ENCODE data around the gene KRT86.
"Not testable (repeated sequence)": the region's sequence is repeated elsewhere in the genome, so short reads cannot be mapped to it uniquely, and the experiment has no call there.

KRT86 gene

GRCh38 chr12:52244615-52244994 lies 29.8 kb upstream of the KRT86 start:
- Mint-ChIP-seq H3K27me3 (peaks cover 19% of the 10 kb centered on the region), H3K36me3 (no peaks in the 10 kb centered on the region), H3K9me3 (no peaks in the 10 kb centered on the region), H3K4me3 (no peak overlapping the region), H3K4me1 (peaks cover 9% of the 10 kb centered on the region), H3K27ac (no peak overlapping the region)
- DNase-seq (ENCODE audit: low spot score in 2 of 2) (no peak), ATAC-seq (ENCODE audit: low read depth) (no peak)

DNA sequence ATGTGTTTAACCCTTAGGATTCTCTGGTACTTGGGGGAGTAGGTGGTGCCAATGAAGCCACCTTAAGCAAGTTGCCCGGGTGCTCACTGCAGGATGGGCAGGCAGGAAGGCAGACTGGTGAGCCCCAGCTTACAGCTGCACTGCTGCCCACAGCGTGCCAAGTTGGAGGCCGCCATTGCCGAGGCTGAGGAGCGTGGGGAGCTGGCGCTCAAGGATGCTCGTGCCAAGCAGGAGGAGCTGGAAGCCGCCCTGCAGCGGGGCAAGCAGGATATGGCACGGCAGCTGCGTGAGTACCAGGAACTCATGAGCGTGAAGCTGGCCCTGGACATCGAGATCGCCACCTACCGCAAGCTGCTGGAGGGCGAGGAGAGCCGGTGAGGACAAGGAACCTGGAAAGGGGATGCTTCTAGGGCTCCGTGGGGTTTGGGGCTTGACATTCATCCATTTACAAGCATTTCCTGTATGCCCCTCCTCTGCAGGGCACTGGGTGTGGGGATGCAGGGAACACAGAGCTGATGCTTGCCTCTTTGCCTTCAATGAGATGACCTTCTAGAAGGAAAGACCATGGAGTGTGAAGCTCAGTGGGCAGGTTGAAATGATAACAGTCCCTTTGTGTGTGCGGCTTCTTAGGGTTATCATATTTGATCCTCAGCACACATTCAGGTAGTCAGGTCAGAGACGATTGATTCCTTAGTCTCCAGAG lies 29.0 kb upstream of the KRT86 start:
- no peak overlapping the region for H3K27ac Mint-ChIP-seq
- no peaks in the 10 kb centered on the region for H3K9me3 Mint-ChIP-seq
- peaks cover 13% of the 10 kb centered on the region for H3K4me1 Mint-ChIP-seq
- no peak for ATAC-seq (ENCODE audit: low read depth)
- no peak for DNase-seq (ENCODE audit: low spot score in 2 of 2)
- no peak overlapping the region for H3K4me3 Mint-ChIP-seq
- H3K27me3 Mint-ChIP-seq: peaks cover 24% of the 10 kb centered on the region
- no peaks in the 10 kb centered on the region for H3K36me3 Mint-ChIP-seq

GRCh38 chr12:52245962-52246569 lies 28.4 kb upstream of the KRT86 start:
- peaks cover 26% of the 10 kb centered on the region for H3K27me3 Mint-ChIP-seq
- H3K4me3 Mint-ChIP-seq: no peak overlapping the region

DNA sequence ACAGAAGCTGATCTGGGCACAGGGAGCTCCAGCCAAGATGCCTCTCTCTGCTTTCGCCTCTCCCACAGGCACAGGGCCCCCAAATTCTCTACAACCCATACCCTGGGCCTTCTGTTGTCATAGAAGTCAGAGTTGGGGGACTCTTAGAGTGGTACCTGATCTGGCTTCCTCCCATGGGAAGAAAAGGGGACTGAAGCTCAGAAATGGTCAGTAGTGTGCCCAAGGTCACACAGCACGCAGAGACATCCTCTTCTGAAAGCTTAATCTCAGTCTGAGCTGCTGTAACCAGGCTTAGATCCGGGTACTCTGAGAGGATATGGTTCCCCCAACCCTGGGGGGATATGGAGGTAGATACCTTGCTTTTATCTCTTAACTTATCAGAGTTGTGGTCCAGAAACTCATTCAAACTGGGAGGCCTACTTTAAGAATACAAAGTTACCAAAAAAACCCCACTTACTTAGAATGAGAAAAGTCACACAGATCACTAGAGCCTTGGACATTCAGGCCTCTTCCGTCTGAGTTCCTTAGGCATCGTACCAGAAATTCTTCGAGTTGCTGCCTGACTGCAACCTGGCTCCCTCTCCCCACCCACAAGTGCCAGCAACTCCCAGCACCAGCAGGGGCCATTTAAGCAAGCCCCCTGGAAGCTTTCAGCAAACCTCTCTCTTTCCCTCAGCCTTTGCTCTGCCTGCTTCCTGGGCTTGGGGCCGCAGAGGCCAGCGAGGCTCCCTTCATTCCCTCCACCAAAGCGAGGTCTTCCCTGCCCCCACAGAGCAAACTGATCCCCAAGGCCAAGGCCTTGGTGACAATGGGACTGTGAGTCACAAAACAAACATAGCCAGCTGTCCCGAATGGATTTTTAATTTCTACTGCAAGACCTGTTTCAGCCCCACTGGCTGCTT lies 27.5 kb upstream of the KRT86 start:
- no peak for DNase-seq (ENCODE audit: low spot score in 2 of 2)
- ATAC-seq (ENCODE audit: low read depth): no peak
- Mint-ChIP-seq H3K36me3 (no peaks in the 10 kb centered on the region), H3K27me3 (peaks cover 25% of the 10 kb centered on the region), H3K9me3 (no peaks in the 10 kb centered on the region), H3K4me1 (peaks cover 13% of the 10 kb centered on the region), H3K4me3 (no peak overlapping the region), H3K27ac (no peak overlapping the region)

More at GRCh38 chr12:52245962-52246569, 28.4 kb upstream of the KRT86 start:
- Mint-ChIP-seq H3K27ac (no peak overlapping the region), H3K9me3 (no peaks in the 10 kb centered on the region), H3K36me3 (no peaks in the 10 kb centered on the region), H3K4me1 (peaks cover 13% of the 10 kb centered on the region)
- ATAC-seq (ENCODE audit: low read depth): no peak
- no peak for DNase-seq (ENCODE audit: low spot score in 2 of 2)

DNA sequence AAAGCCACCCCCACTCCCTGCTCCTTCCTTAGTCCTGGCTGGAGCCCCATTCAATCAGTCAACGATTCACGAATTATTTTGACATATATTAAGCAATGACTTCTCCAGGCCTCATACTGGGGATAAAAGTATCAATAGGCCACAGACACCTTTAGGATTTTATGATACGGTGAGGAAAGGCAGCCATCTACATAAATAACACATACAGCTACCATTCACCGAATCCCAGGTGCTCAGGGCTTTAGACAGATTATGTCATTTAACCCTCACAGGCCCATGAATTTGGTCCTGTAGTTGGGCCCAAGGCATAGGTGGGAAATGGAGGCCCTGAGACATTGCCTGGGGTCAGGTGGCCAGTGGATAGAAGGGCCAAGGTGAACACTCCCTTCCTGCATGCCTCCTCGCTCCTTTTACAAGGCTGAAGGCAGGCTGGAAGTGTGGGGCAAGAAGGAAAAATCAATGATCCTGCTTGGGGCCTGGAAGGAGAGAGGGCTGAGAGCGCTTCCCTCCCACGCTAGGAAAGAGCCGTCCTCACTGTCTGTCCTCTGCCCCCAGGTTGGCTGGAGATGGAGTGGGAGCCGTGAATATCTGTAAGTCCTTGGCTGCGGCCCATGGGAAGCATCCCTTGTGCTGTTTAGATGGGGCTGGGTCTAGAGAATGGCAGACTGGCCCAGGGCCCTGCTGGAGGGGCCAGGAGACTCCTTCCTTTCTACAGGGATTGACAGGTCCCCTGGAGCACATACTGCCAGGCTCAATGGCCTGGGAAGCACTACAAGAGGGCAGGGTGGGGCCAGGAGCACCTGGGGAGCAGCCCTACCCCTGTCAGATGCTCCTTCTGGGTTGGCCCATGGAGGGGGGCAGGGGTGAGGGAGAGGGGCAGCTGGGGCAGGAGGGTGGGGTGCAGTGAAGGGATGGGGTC lies 26.6 kb upstream of the KRT86 start:
- no peak overlapping the region for H3K4me3 Mint-ChIP-seq
- H3K27me3 Mint-ChIP-seq: peaks cover 25% of the 10 kb centered on the region
- DNase-seq (ENCODE audit: low spot score in 2 of 2) (no peak), ATAC-seq (ENCODE audit: low read depth) (no peak)
- no peaks in the 10 kb centered on the region for H3K9me3 Mint-ChIP-seq
- H3K4me1 Mint-ChIP-seq: peaks cover 13% of the 10 kb centered on the region
- no peak overlapping the region for H3K27ac Mint-ChIP-seq
- no peaks in the 10 kb centered on the region for H3K36me3 Mint-ChIP-seq

- ATAC-seq (ENCODE audit: low read depth): no peak
- Mint-ChIP-seq H3K27me3 (peaks cover 25% of the 10 kb centered on the region), H3K4me1 (peaks cover 10% of the 10 kb centered on the region), H3K36me3 (no peaks in the 10 kb centered on the region), H3K27ac (no peak overlapping the region), H3K9me3 (no peaks in the 10 kb centered on the region), H3K4me3 (no peak overlapping the region)
- no peak for DNase-seq (ENCODE audit: low spot score in 2 of 2)
Observed at GRCh38 chr12:52248541-52249461, 25.6 kb upstream of the KRT86 start.

DNA sequence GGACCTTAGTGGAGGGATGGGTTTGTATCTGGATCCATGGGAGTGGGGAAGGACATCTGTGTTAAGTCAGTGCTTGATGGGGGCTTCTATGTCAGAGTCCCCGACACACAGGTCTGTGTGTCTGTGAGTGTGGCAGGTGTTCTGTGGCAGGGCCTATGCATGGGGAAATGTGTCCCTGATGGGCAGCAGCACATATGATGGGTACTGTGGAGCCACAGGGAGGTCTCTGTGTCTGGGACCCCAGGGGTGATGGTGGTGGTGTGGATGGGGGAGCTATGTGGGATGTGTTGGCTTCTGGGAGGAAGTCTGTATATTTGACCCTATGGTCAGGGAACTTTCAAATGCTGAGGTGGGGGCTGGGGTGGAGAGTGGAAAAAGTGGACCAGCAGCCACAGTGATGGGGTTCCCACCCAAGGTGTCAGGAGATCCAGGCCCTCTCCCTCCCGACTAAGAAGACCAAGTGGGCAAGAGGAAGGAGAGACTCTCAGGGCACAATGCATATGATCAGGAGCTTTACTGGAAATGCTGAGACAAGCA lies 24.9 kb upstream of the KRT86 start:
- Mint-ChIP-seq H3K27ac (no peak overlapping the region), H3K27me3 (peaks cover 24% of the 10 kb centered on the region), H3K4me1 (peaks cover 5% of the 10 kb centered on the region), H3K36me3 (no peaks in the 10 kb centered on the region), H3K4me3 (no peak overlapping the region), H3K9me3 (no peaks in the 10 kb centered on the region)
- no peak for DNase-seq (ENCODE audit: low spot score in 2 of 2)
- ATAC-seq (ENCODE audit: low read depth): no peak

- H3K27ac Mint-ChIP-seq: no peak overlapping the region
- no peak overlapping the region for H3K4me3 Mint-ChIP-seq
- H3K9me3 Mint-ChIP-seq: no peaks in the 10 kb centered on the region
- peaks cover 5% of the 10 kb centered on the region for H3K4me1 Mint-ChIP-seq
- H3K27me3 Mint-ChIP-seq: peaks cover 24% of the 10 kb centered on the region
- H3K36me3 Mint-ChIP-seq: no peaks in the 10 kb centered on the region
- ATAC-seq (ENCODE audit: low read depth) (no peak), DNase-seq (ENCODE audit: low spot score in 2 of 2) (no peak)
Observed at GRCh38 chr12:52250048-52250990, 24.1 kb upstream of the KRT86 start.

DNA sequence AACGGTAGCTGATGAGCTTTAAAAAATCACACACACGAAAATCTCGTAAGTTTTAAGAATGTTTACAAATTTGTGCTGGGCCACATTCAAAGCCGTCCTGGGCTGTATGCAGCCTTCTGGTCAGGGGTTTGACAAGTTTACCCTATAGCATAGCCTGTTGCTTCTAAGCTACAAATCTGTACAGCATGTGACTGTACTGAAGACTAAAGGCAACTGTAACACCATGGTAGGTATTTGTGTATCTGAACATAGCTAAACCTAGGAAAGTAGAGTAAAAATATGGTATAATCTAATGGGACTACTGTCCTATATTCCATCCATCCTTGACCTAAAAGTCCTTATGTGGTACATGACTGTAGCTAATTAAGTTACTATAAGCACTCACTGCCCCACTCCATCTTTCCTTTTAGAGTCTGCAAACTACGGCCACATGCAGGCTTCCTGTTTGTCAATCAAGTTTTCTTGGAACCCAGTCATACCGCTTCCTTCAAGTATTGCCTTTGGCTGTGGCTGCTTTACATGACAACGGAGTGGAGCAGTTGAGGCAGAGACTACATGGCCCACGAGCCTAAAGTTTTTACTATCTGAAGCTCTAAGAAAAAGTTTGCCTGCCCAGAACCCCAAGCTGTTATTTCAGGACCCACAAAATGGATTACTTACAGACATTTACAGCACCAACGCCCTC lies 22.9 kb upstream of the KRT86 start:
- H3K27ac Mint-ChIP-seq: no peak overlapping the region
- DNase-seq (ENCODE audit: low spot score in 2 of 2) (no peak), ATAC-seq (ENCODE audit: low read depth) (no peak)
- peaks cover 5% of the 10 kb centered on the region for H3K4me1 Mint-ChIP-seq
- H3K36me3 Mint-ChIP-seq: no peaks in the 10 kb centered on the region
- H3K27me3 Mint-ChIP-seq: peaks cover 24% of the 10 kb centered on the region
- H3K4me3 Mint-ChIP-seq: no peak overlapping the region
- no peaks in the 10 kb centered on the region for H3K9me3 Mint-ChIP-seq

DNA sequence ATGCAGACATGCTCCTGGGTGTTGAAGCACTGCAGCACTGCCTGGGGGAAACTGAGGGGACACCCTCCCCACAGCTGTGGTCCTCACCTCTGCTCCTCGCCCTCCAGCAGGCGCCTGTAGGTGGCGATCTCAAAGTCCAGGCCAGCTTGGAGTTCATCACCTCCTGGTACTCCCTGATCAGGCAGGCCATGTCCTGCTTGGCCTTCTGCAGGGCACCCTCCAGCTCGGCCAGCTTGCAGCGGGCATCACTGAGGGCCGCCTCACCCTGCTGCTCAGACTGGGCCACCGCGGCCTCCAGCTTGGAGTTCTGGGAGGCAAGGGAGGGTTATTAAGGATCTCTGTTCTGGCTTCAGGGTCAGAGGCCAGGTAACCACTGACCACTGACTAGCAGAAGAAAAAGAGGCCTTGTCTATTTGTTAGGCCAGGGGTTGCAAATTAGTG lies 22.2 kb upstream of the KRT86 start:
- H3K36me3 Mint-ChIP-seq; H3K9me3 Mint-ChIP-seq; H3K4me1 Mint-ChIP-seq; H3K4me3 Mint-ChIP-seq; ATAC-seq (ENCODE audit: low read depth); H3K27ac Mint-ChIP-seq; DNase-seq (ENCODE audit: low spot score in 2 of 2): not testable (repeated sequence)
- peaks cover 26% of the 10 kb centered on the region for H3K27me3 Mint-ChIP-seq

DNA sequence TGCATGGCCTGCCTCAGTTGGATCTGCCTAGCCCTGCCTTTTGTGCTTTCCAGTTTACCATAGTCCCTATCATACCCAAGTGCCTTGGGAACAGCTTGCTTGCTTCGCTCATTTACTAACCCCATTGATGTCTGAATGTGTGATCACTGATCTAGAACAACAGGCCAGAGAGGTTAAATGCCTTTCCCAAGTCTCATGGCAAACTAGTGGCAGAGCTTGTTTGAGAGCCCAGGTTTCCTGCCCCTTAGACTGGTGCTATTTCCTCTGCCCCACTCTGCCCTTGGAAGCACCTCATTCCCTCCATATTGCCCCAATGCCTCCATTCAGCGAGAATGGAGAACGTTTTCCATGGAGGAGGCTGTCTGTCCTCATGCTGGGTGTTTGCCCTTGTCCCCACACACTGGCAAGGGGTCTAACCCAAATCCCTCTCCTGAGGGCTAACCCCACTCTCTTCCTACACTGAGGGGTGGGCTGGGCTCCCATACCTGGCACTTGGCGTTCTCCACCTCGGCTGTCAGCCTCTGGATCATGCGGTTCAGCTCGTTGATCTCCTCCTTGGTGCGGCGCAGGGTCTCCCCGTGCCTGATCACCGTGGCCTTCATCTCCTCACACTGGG lies 21.6 kb upstream of the KRT86 start:
- H3K9me3 Mint-ChIP-seq: no peaks in the 10 kb centered on the region
- peaks cover 25% of the 10 kb centered on the region for H3K27me3 Mint-ChIP-seq
- DNase-seq (ENCODE audit: low spot score in 2 of 2): no peak
- H3K4me1 Mint-ChIP-seq: peaks cover 5% of the 10 kb centered on the region
- no peak overlapping the region for H3K27ac Mint-ChIP-seq
- H3K4me3 Mint-ChIP-seq: no peak overlapping the region
- no peak for ATAC-seq (ENCODE audit: low read depth)
- H3K36me3 Mint-ChIP-seq: no peaks in the 10 kb centered on the region
